K562 (cell line): ENCODE results near the gene AURKB. TPM values are rescaled to one million over a fixed set of nuclear protein-coding genes. Genes with fewer than 3 reads are reported as not detected.

Experiments
- ATAC-seq: fragments of 200-7000 bp; cut with Tn5 transposase; 3 replicates; pipeline ENCODE4 v1.9.1; 2020; ENCODE audit warnings: moderate library complexity
- BruUV-seq: library from RNA; stranded (reverse); fragments of 400-500 nt; replicated peaks from 2 replicates; lab custom pipeline; 2021; lab: Mats Ljungman, UMichigan
- CTCF ChIA-PET: fragments of 300-600 bp; formaldehyde crosslinking; extraction: SDS; loops from one replicate; lab custom pipeline; 2021; ENCODE audit warnings: low intra/inter-chr PET ratio; lab: Yijun Ruan, JAX
- POLR2A ChIA-PET: fragments of 300-600, 350-650 bp; sonication (Branson Sonifier 250); formaldehyde crosslinking; extraction: SDS; loops from one replicate; lab custom pipeline; 2021; ENCODE audit warnings: antibody characterized with exemption, inconsistent platforms; lab: Yijun Ruan, JAX
- DNase-seq, 4 experiments: peaks; one replicate each; pipeline versions ENCODE4 v3.0.0 to v3.0.0-alpha.2; 2011 to 2018; ENCODE audit warnings: low spot score in 3 of 4, mixed read lengths in 3 of 4; ENCODE audit errors: extremely low read depth in 1 of 4
- FAIRE-seq: peaks from 2 replicates; lab custom pipeline; 2011; peaks lifted over from hg19 to GRCh38; lab: Jason Lieb, UNC
- H2AFZ ChIP-seq: 2 replicates; pipeline ENCODE4 v1.6.0; 2011; ENCODE audit warnings: low read depth, low read length, control low read depth, inconsistent platforms
- H3K27ac ChIP-seq: fragments of 200-600 bp; 3 replicates; pipeline ENCODE4 v1.8.0; 2011; ENCODE audit warnings: low read depth, mild to moderate bottlenecking, control low read depth, inconsistent platforms, low read length, moderate library complexity, mixed read lengths; ENCODE audit errors: extremely low read depth
- H3K27me3 ChIP-seq, 2 experiments: fragments of 300-600 bp in 1 of 2; 2 replicates in 1 of 2; 3 replicates in 1 of 2; pipeline versions ENCODE4 v1.6.0 to v1.8.0; 2011; ENCODE audit warnings: inconsistent platforms in 2 of 2, low read length in 2 of 2, mild to moderate bottlenecking in 1 of 2, mixed read lengths in 1 of 2, moderate library complexity in 1 of 2; ENCODE audit not compliant: control insufficient read depth in 2 of 2, insufficient read depth in 2 of 2
- H3K36me3 ChIP-seq: fragments of 300-600 bp; 3 replicates; pipeline ENCODE4 v1.8.0; 2011; ENCODE audit warnings: mild to moderate bottlenecking, low read length, inconsistent platforms; ENCODE audit not compliant: control insufficient read depth, insufficient read depth
- H3K4me1 ChIP-seq, 2 experiments: fragments of 200-600 bp in 1 of 2; replicated peaks in 1 of 2; 2 replicates in 1 of 2; 3 replicates in 1 of 2; pipeline versions ENCODE4 v1.5.1 to v1.8.0; 2011; ENCODE audit warnings: inconsistent platforms in 2 of 2, low read length in 2 of 2, mild to moderate bottlenecking in 1 of 2, mixed read lengths in 1 of 2, moderate library complexity in 1 of 2; ENCODE audit not compliant: control insufficient read depth in 2 of 2, insufficient read depth in 2 of 2
- H3K4me2 ChIP-seq: 2 replicates; pipeline ENCODE4 v1.6.1; 2011; ENCODE audit warnings: low read length, control low read depth, inconsistent platforms, mixed read lengths; ENCODE audit not compliant: insufficient read depth
- H3K4me3 ChIP-seq: fragments of 200-600 bp; sonication (generic), shearing (Covaris generic); 2 replicates; pipeline ENCODE4 v1.5.1; 2016; ENCODE audit warnings: control low read depth, inconsistent platforms
- H3K79me2 ChIP-seq: fragments of 200-600 bp; 3 replicates; pipeline ENCODE4 v1.8.0; 2011; ENCODE audit warnings: low read length, inconsistent platforms; ENCODE audit not compliant: control insufficient read depth, insufficient read depth
- H3K9ac ChIP-seq, 2 experiments: 2 replicates each; pipeline versions ENCODE4 v1.6.0 to v1.6.1; 2011; ENCODE audit warnings: low read depth in 2 of 2, low read length in 2 of 2, control low read depth in 1 of 2, inconsistent platforms in 1 of 2, mild to moderate bottlenecking in 1 of 2, mixed read lengths in 1 of 2; ENCODE audit not compliant: insufficient read depth in 1 of 2
- H3K9me1 ChIP-seq: one replicate; pipeline ENCODE4 v1.6.0; 2011; ENCODE audit warnings: inconsistent platforms, mild to moderate bottlenecking, low read length, moderate library complexity; ENCODE audit not compliant: control insufficient read depth, insufficient read depth
- H3K9me3 ChIP-seq: replicated peaks from 2 replicates; pipeline ENCODE4 v1.5.1; 2011; ENCODE audit warnings: low read depth, low read length, inconsistent platforms; ENCODE audit not compliant: control insufficient read depth, insufficient read depth
- H4K20me1 ChIP-seq: replicated peaks from 2 replicates; pipeline ENCODE4 v1.6.1; 2011; ENCODE audit warnings: low read length, inconsistent platforms, mixed read lengths; ENCODE audit not compliant: control insufficient read depth, insufficient read depth
- ARID2 ChIP-seq: fragments of 450-650 bp; IDR thresholded peaks from 2 replicates; pipeline ENCODE4 v1.6.1; 2017; ENCODE audit warnings: antibody characterized with exemption, mild to moderate bottlenecking
- ATF2 ChIP-seq: sonication (generic); formaldehyde crosslinking; IDR thresholded peaks from 2 replicates; pipeline ENCODE4 v1.8.1; 2022; ENCODE audit warnings: missing genetic modification reagents
- CTCF ChIP-seq, 3 experiments: IDR thresholded peaks in 2 of 3; conservative IDR thresholded peaks in 1 of 3; 2 replicates each; pipeline ENCODE4 v1.5.1; 2011 to 2012; ENCODE audit warnings: low read length in 3 of 3, mild to moderate bottlenecking in 3 of 3, control low read depth in 2 of 3, improper control_type of control experiment in 1 of 3, inconsistent platforms in 1 of 3, low read depth in 1 of 3, mixed read lengths in 1 of 3, moderate library complexity in 1 of 3; ENCODE audit not compliant: insufficient read depth in 2 of 3
- IRF1 ChIP-seq: sonication (generic); formaldehyde crosslinking; IDR thresholded peaks from 2 replicates; pipeline ENCODE4 v1.8.0; 2022; ENCODE audit warnings: missing genetic modification reagents, mild to moderate bottlenecking, borderline replicate concordance
- MED1 ChIP-seq: sonication (generic); formaldehyde crosslinking; IDR thresholded peaks from 2 replicates; pipeline ENCODE4 v1.8.1; 2023; ENCODE audit warnings: missing genetic modification reagents, borderline replicate concordance
- MYNN ChIP-seq, 2 experiments: sonication (generic); formaldehyde crosslinking in 1 of 2; IDR thresholded peaks; 2 replicates each; pipeline versions ENCODE4 v1.5.0 to v1.6.1; 2016 to 2020; ENCODE audit warnings: antibody characterized with exemption in 1 of 2, missing genetic modification reagents in 1 of 2
- PHF21A ChIP-seq: fragments of 450-650 bp; IDR thresholded peaks from 2 replicates; pipeline ENCODE4 v1.6.1; 2017; ENCODE audit warnings: low read depth, borderline replicate concordance
- TCF15 ChIP-seq: fragments of 250-450 bp; sonication (Bioruptor Pico); IDR thresholded peaks from 2 replicates; pipeline ENCODE4 v1.8.0; 2022; ENCODE audit warnings: moderate library complexity, mild to moderate bottlenecking, inconsistent platforms
- ZC3H4 ChIP-seq: sonication (generic); formaldehyde crosslinking; IDR thresholded peaks from 2 replicates; pipeline ENCODE4 v1.9.0; 2021; ENCODE audit warnings: missing genetic modification reagents, borderline replicate concordance
- ZNF197 ChIP-seq: fragments of 200-800 bp; sonication (Bioruptor generic); IDR thresholded peaks from 2 replicates; pipeline ENCODE4 v1.6.1; 2016; ENCODE audit warnings: low read depth, missing genetic modification characterization, missing compliant biosample characterization
- ZNF274 ChIP-seq: IDR thresholded peaks from 2 replicates; pipeline ENCODE4 v1.6.1; 2011; ENCODE audit warnings: low read depth, mild to moderate bottlenecking, low read length, moderate library complexity, borderline replicate concordance
- WGBS: fragments of 100-300 bp; shearing (Covaris generic); methylation state at CpG from one replicate; pipeline ENCODE4 v1.1.6; 2016; ENCODE audit warnings: low coverage, mixed read lengths; ENCODE audit not compliant: insufficient coverage; ENCODE audit errors: missing lambda C conversion rate; 5-methylcytosine and 5-hydroxymethylcytosine counted together
- in situ Hi-C: fragments of 300-500 bp; cut with MboI; formaldehyde crosslinking; loops from 4 replicates; pipeline ENCODE4 v1.15.0; 2018; ENCODE audit warnings: inconsistent platforms, mixed read lengths
- intact Hi-C: fragments of 100-400 bp; cut with micrococcal nuclease; formaldehyde crosslinking; loops from 2 replicates; pipeline ENCODE4 v1.14.2; 2022
- polyA plus RNA-seq, 8 experiments: library from polyadenylated mRNA; depleted of rRNA in 4 of 8; stranded (reverse) in 5 of 8; unstranded in 3 of 8; fragments of >200 nt; fragmentation: Nextera tagmentation in 2 of 8; fragmentation: Illumina TruSeq in 1 of 8; extraction: Ambion mirVana in 2 of 8; extraction: Trizol in 1 of 8; gene quantifications; 2 replicates each; pipeline versions ENCODE4 v1.2.1 to v1.2.3, GENCODE V29; 2011 to 2014; ENCODE audit warnings: inconsistent platforms in 1 of 8, missing spikeins in 1 of 8
- total RNA-seq, 7 experiments: library from RNA; depleted of rRNA in 6 of 7; stranded (reverse); fragments of >200 nt in 6 of 7; fragmentation: Illumina TruSeq in 2 of 7; extraction: Trizol in 2 of 7; gene quantifications; 2 replicates each; pipeline versions ENCODE4 v1.2.1 to v1.2.3, GENCODE V29; 2011 to 2021; ENCODE audit warnings: low replicate concordance in 1 of 7
- TF ChIP-seq, protein P1 (sequence below), 2 experiments: IDR thresholded peaks; 2 replicates each; pipeline ENCODE4 v1.6.1; 2011; ENCODE audit warnings: borderline replicate concordance in 1 of 2, control low read depth in 1 of 2, low read depth in 1 of 2, low read length in 1 of 2, mild to moderate bottlenecking in 1 of 2, mixed read lengths in 1 of 2, moderate library complexity in 1 of 2; ENCODE audit not compliant: insufficient read depth in 1 of 2, insufficient read length in 1 of 2, poor library complexity in 1 of 2, severe bottlenecking in 1 of 2; ENCODE audit errors: extremely low read depth in 1 of 2
- TF ChIP-seq, protein P2 (sequence below): fragments of 250-450 bp; sonication (Bioruptor Pico); IDR thresholded peaks from 2 replicates; pipeline ENCODE4 v1.8.0; 2021; ENCODE audit warnings: moderate library complexity, mild to moderate bottlenecking, inconsistent platforms

AURKB gene
- total and polyA plus RNA-seq, 9 of the 15 experiments (the other 6 are each of a cell fraction or from before 2014, with no cell fraction given), result 27.2 to 114 (median 74.8) TPM

- peak overlapping the region; percentile 91 to 92 for H3K9ac ChIP-seq
- DNase-seq (peak; percentile 51 to 85 (median 55)), ATAC-seq (peak; percentile 66), FAIRE-seq (peak; percentile 40)
- in situ Hi-C loops, result loop anchor here (5.0 kb wide), 1 partner anchor 101 kb away; the partner anchor contains the start of gene HES7
- CTCF ChIA-PET, result no interaction called here
- WGBS, result 3% methylated on average over 21 of the region's 27 CpGs
- no peaks in the 10 kb centered on the region for H3K9me3 ChIP-seq
- H3K4me3 ChIP-seq, result peak overlapping the region; percentile 60
- H3K9me1 ChIP-seq, result no peaks in the 10 kb centered on the region
- intact Hi-C loops, result loop anchor here (2.0 to 10.0 kb wide), 2 partner anchors 77 to 161 kb away; partner anchors contain the start of gene RPL26
- no peaks in the 10 kb centered on the region for H3K27me3 ChIP-seq
- H3K36me3 ChIP-seq, result peaks cover 16% of the 10 kb centered on the region; the same call in 2 of the 3 replicates
- peaks cover 25 to 27% of the 10 kb centered on the region in 2 experiments; a peak in 4 of 5 replicates for H3K4me1 ChIP-seq
- TSS peak; percentile 94 for BruUV-seq
- H3K79me2 ChIP-seq, result no peaks in the 10 kb centered on the region
- peak overlapping the region; percentile 99 for H3K4me2 ChIP-seq
- peak overlapping the region; percentile 91 for H3K27ac ChIP-seq
- peak overlapping the region; percentile 95 for H2AFZ ChIP-seq
- H4K20me1 ChIP-seq, result peaks cover 5% of the 10 kb centered on the region
- POLR2A ChIA-PET, result interaction anchor here (0.6 to 7.5 kb wide), 13 partner anchors 13 to 102 kb away, joined by 3 to 89 read pairs (median 4); partner anchors contain the start of genes AURKB and CTC1
- TF ChIP-seq TCF15 (CRISPR knock-in tag) (0 out of 2 replicates have a peak, but pooled peaks have one; percentile 47), PHF21A (no peak), MYNN (IDR thresholded peaks at IDR 0.05) (no peak), MYNN (CRISPR knock-in tag; IDR thresholded peaks at IDR 0.05) (no peak), ZNF197 (no peak), MED1 (CRISPR knock-in tag) (no peak), ZNF274 (no peak), ZC3H4 (no peak), ARID2 (no peak), ATF2 (CRISPR knock-in tag) (no peak), IRF1 (CRISPR knock-in tag) (no peak), CTCF (IDR thresholded peaks at IDR 0.05 in 2 of 3, conservative IDR thresholded peaks at IDR 0.05 in 1 of 3; ENCODE audit: insufficient read depth in 2 of 3, low read depth in 1 of 3, low read length in 3 of 3) (peak; percentile 43 to 61 (median 50); a peak in 5 of 6 replicates)
- TF ChIP-seq, protein P1, sequence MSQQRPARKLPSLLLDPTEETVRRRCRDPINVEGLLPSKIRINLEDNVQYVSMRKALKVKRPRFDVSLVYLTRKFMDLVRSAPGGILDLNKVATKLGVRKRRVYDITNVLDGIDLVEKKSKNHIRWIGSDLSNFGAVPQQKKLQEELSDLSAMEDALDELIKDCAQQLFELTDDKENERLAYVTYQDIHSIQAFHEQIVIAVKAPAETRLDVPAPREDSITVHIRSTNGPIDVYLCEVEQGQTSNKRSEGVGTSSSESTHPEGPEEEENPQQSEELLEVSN (IDR thresholded peaks at IDR 0.05; ENCODE audit: borderline replicate concordance in 1 of 2, extremely low read depth in 1 of 2, insufficient read depth in 1 of 2, insufficient read length in 1 of 2, low read depth in 1 of 2, low read length in 1 of 2, poor library complexity in 1 of 2, severe bottlenecking in 1 of 2), result peak; percentile 83 to 93
- TF ChIP-seq, protein P2, sequence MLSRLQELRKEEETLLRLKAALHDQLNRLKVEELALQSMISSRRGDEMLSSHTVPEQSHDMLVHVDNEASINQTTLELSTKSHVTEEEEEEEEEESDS (CRISPR knock-in tag), result no peak
Observed at GRCh38 chr17:8223356-8224126, 13.2 kb upstream of the AURKB start.
